ENCODE results near the gene CLHC1. TPM values are rescaled to one million over a fixed set of nuclear protein-coding genes. Genes with fewer than 3 reads are reported as not detected.
A peak's percentile ranks its signal among the peaks of the same experiment; 100 is the strongest.

Gene CLHC1
- total RNA-seq, 1 experiment from 2014 or later, result 9.2 TPM

- Histone ChIP-seq H3K27me3 (ENCODE audit: insufficient read depth, low read length) (no peaks in the 10 kb centered on the region), H2AFZ (ENCODE audit: low read length) (no peak overlapping the region), H3K27ac (ENCODE audit: insufficient read length, low read depth, low read length) (no peak overlapping the region), H3K14ac (ENCODE audit: insufficient read depth, low read length) (no peak overlapping the region), H3T11ph (ENCODE audit: low read length) (no peak overlapping the region), H3K4me2 (ENCODE audit: insufficient read depth, insufficient read length, low read length) (no peak overlapping the region), H3K18ac (ENCODE audit: insufficient read length, low read depth, low read length) (no peak overlapping the region), H3K79me1 (ENCODE audit: insufficient read depth, low read depth, low read length, poor library complexity, severe bottlenecking) (peaks cover 5% of the 10 kb centered on the region), H3K56ac (ENCODE audit: insufficient read length, low read depth, low read length) (no peak overlapping the region), H4K5ac (ENCODE audit: insufficient read length, low read depth, low read length) (no peak overlapping the region), H2BK120ac (ENCODE audit: low read depth, low read length, poor library complexity, severe bottlenecking) (no peak overlapping the region), H4K8ac (replicated peaks; ENCODE audit: insufficient read length, low read depth, low read length) (no peak overlapping the region), H3K23me2 (ENCODE audit: insufficient read length, low read depth, low read length, poor library complexity, severe bottlenecking) (peaks cover 10% of the 10 kb centered on the region), H4K20me1 (ENCODE audit: control insufficient read depth, insufficient read depth, insufficient read length) (no peaks in the 10 kb centered on the region), H2AK5ac (ENCODE audit: insufficient read length, low read length) (no peak overlapping the region), H3K4ac (ENCODE audit: low read depth, low read length) (no peak overlapping the region), H3K4me1 (ENCODE audit: insufficient read depth, low read length) (no peaks in the 10 kb centered on the region), H2BK12ac (ENCODE audit: insufficient read length, low read depth, low read length) (no peak overlapping the region), H3K23ac (ENCODE audit: insufficient read length, low read depth, low read length) (no peak overlapping the region), H2BK15ac (ENCODE audit: low read depth, low read length) (no peak overlapping the region), H2BK20ac (ENCODE audit: low read depth, low read length, poor library complexity, severe bottlenecking) (no peak overlapping the region), H3K9me3 (ENCODE audit: control insufficient read depth, low read depth, low read length) (no peaks in the 10 kb centered on the region), H3K9ac (ENCODE audit: extremely low read depth, insufficient read length, low read length) (no peak overlapping the region), H4K91ac (ENCODE audit: insufficient read length, low read depth, low read length) (no peak overlapping the region), H3K79me2 (ENCODE audit: insufficient read depth, low read length) (peaks cover 10% of the 10 kb centered on the region), H2BK5ac (ENCODE audit: insufficient read length, low read length) (no peak overlapping the region)
- WGBS (ENCODE audit: extremely low coverage, insufficient read length, low lambda C conversion rate), result no CpG with 5 or more reads among the region's 3 CpGs
- no peaks in the 10 kb centered on the region; a peak in 1 of 5 replicates for H3K9me3 Mint-ChIP-seq
- peak overlapping the region in 1 of 3 experiments; percentile 80; a peak in 1 of 7 replicates for H3K27ac Mint-ChIP-seq
- DNase-seq, result no peak
- H3K36me3 Mint-ChIP-seq (ENCODE audit: insufficient read depth in 1 of 3, low read depth in 3 of 3), result peaks cover 28 to 62% (median 44%) of the 10 kb centered on the region in 3 experiments
- peak overlapping the region in 1 of 2 experiments; percentile 26; a peak in 1 of 5 replicates for H3K4me3 Mint-ChIP-seq
- peaks cover 9 to 17% of the 10 kb centered on the region in 2 experiments for H3K4me1 Mint-ChIP-seq
- H3K27me3 Mint-ChIP-seq (ENCODE audit: low read depth), result no peaks in the 10 kb centered on the region; the same call in 1 of the 2 replicates
- no peak for TF ChIP-seq CTCF (conservative IDR thresholded peaks at IDR 0.05)
These were observed 3.8 kb upstream of the CLHC1 start for GRCh38 chr2:55235724-55236538.

Data from H9 (cell line).